ENCODE data around the gene FADS3. TPM values are rescaled to one million over a fixed set of nuclear protein-coding genes. Genes with fewer than 3 reads are reported as not detected.

The FADS3 gene
- total and polyA plus RNA-seq, 2 of the 13 experiments (the other 11 are each of a cell fraction or from before 2014, with no cell fraction given) = 13.4 to 23.2 TPM

- TF ChIP-seq NR2F6 (IDR thresholded peaks at IDR 0.05) = 0 out of 2 replicates have a peak, but pooled peaks have one; percentile 65
- TF ChIP-seq NR2F6 (CRISPR knock-in tag; IDR thresholded peaks at IDR 0.05) = peak; percentile 31
- no peak for TF ChIP-seq TCF7 (IDR thresholded peaks at IDR 0.05; ENCODE audit: low read depth)
- TF ChIP-seq ZNF513 (CRISPR knock-in tag; conservative IDR thresholded peaks at IDR 0.05) = no peak
- no peak for TF ChIP-seq ZNF10 (CRISPR knock-in tag; IDR thresholded peaks at IDR 0.05; ENCODE audit: borderline replicate concordance, low read depth)
- peak; percentile 49; the same call in 1 of the 2 replicates for TF ChIP-seq THAP7 (CRISPR knock-in tag; IDR thresholded peaks at IDR 0.05)
- no peak; the same call in 1 of the 2 replicates for TF ChIP-seq NCOA5 (CRISPR knock-in tag; IDR thresholded peaks at IDR 0.05)
- peak; percentile 41 for TF ChIP-seq RBFOX2 (IDR thresholded peaks at IDR 0.05; ENCODE audit: low read depth, low read length)
- TF ChIP-seq KDM5A (IDR thresholded peaks at IDR 0.05; ENCODE audit: borderline replicate concordance, low read length) = no peak
- no peak for TF ChIP-seq ZNF607 (CRISPR knock-in tag; IDR thresholded peaks at IDR 0.05; ENCODE audit: borderline replicate concordance)
- TF ChIP-seq TAF1 (CRISPR knock-in tag; IDR thresholded peaks at IDR 0.05) = peak; percentile 37
- TF ChIP-seq FOSL2 (CRISPR knock-in tag; IDR thresholded peaks at IDR 0.05) = no peak; the same call in 1 of the 2 replicates
- no peak for TF ChIP-seq CBX5 (CRISPR knock-in tag; IDR thresholded peaks at IDR 0.05; ENCODE audit: borderline replicate concordance)
- TF ChIP-seq ZNF317 (CRISPR knock-in tag; IDR thresholded peaks at IDR 0.05) = peak; percentile 68; the same call in 1 of the 2 replicates
- 0 out of 2 replicates have a peak, but pooled peaks have one; percentile 63 for TF ChIP-seq KLF12 (CRISPR knock-in tag; IDR thresholded peaks at IDR 0.05; ENCODE audit: borderline replicate concordance)
- TF ChIP-seq, protein P1, sequence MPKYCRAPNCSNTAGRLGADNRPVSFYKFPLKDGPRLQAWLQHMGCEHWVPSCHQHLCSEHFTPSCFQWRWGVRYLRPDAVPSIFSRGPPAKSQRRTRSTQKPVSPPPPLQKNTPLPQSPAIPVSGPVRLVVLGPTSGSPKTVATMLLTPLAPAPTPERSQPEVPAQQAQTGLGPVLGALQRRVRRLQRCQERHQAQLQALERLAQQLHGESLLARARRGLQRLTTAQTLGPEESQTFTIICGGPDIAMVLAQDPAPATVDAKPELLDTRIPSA (CRISPR knock-in tag; IDR thresholded peaks at IDR 0.05; ENCODE audit: borderline replicate concordance) = no peak
- no peak for TF ChIP-seq ZNF484 (CRISPR knock-in tag; IDR thresholded peaks at IDR 0.05; ENCODE audit: borderline replicate concordance, low read depth)
- no peak for TF ChIP-seq ZNF441 (CRISPR knock-in tag; IDR thresholded peaks at IDR 0.05; ENCODE audit: borderline replicate concordance)
- TF ChIP-seq ZNF350 (CRISPR knock-in tag; IDR thresholded peaks at IDR 0.05; ENCODE audit: borderline replicate concordance, low read depth) = peak; percentile 78; the same call in 1 of the 2 replicates
- no peak; the same call in 1 of the 2 replicates for TF ChIP-seq ZNF616 (CRISPR knock-in tag; IDR thresholded peaks at IDR 0.05; ENCODE audit: low read depth)
- peak; percentile 76; the same call in 1 of the 2 replicates for TF ChIP-seq FOXJ3 (CRISPR knock-in tag; IDR thresholded peaks at IDR 0.05; ENCODE audit: borderline replicate concordance)
- TF ChIP-seq ARNTL (CRISPR knock-in tag; IDR thresholded peaks at IDR 0.05) = peak; percentile 39; the same call in 1 of the 2 replicates
- TF ChIP-seq ZNF672 (CRISPR knock-in tag; IDR thresholded peaks at IDR 0.05) = no peak
- TF ChIP-seq, protein P2, sequence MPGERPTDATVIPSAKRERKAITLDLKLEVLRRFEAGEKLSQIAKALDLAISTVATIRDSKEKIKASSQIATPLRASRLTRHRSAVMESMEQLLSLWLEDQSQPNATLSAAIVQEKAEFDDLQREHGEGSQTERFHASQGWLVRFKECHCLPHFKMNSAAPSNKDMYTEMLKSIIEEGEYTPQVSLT (CRISPR knock-in tag; IDR thresholded peaks at IDR 0.05; ENCODE audit: borderline replicate concordance, low read depth) = no peak
- no peak for TF ChIP-seq SOX6 (IDR thresholded peaks at IDR 0.05)
- peak; percentile 85 for TF ChIP-seq SOX6 (CRISPR knock-in tag; IDR thresholded peaks at IDR 0.05)
- no peak for TF ChIP-seq ZNF510 (CRISPR knock-in tag; IDR thresholded peaks at IDR 0.05; ENCODE audit: low read depth)
Measured at GRCh38 chr11:61923166-61924063, 32.1 kb upstream of the FADS3 start (continued).
